Stimulated activated CD8-positive, alpha-beta memory T cell treated with anti-CD3 and anti-CD28 coated beads, Interleukin-12 subunit alpha, Interleukin-12 subunit beta, amount 100 ng/mL, for 24 hours (primary cell): ENCODE data around the gene RNASE8.

Source experiments
- DNase-seq: peaks from one replicate; pipeline ENCODE4 v3.0.0-alpha.2; 2020; ENCODE audit errors: extremely low read depth

RNASE8 gene

GRCh38 chr14:21106176-21106497 is 48.5 kb downstream of the RNASE8 start:
- DNase-seq, result no peak

GRCh38 chr14:21106498-21107282 is 49.1 kb downstream of the RNASE8 start:
- no peak for DNase-seq

- DNase-seq, result no peak
Measured at GRCh38 chr14:21107283-21107800, 49.7 kb downstream of the RNASE8 start.
